A549 (cell line): ENCODE data around the gene TMCO4.

ENCODE experiments used
- NFE2L2 ChIP-seq: fragments of 150-350 bp; conservative IDR thresholded peaks from 2 replicates; pipeline ENCODE4 v1.6.1; 2014; ENCODE audit warnings: low read length
- TF ChIP-seq, protein P1 (sequence below): IDR thresholded peaks from 2 replicates; pipeline ENCODE4 v1.6.1; 2012; ENCODE audit warnings: low read depth, borderline replicate concordance

DNA sequence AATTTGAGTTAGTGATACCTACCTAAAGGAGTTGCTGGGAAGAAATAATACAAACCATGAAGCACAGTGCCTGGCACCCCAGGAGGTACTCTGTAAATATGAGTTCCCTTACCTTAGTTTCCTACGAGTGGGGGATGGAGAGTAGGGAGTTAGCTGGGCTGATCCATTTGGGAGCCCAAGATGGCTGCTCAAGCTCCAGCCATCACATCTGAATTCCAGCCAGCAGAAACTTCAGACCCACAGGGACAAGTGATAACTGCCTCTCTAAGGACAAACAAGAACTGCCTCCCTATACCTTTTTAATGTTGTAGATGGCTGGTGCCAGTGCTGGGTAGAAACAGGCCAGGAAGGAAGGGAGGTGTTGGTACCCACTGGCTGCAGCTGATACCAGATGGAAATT, 112.3 kb downstream of the TMCO4 start:
- TF ChIP-seq, protein P1, sequence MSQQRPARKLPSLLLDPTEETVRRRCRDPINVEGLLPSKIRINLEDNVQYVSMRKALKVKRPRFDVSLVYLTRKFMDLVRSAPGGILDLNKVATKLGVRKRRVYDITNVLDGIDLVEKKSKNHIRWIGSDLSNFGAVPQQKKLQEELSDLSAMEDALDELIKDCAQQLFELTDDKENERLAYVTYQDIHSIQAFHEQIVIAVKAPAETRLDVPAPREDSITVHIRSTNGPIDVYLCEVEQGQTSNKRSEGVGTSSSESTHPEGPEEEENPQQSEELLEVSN = no peak
- no peak for TF ChIP-seq NFE2L2
